ENCODE measurements around the gene CARNS1. TPM values are rescaled to one million over a fixed set of nuclear protein-coding genes. Genes with fewer than 3 reads are reported as not detected.

Gene CARNS1
- total RNA-seq, 1 experiment from 2014 or later: 0.13 TPM

GRCh38 chr11:67404515-67405195, 10.8 kb upstream of the CARNS1 start:
- Histone ChIP-seq H3K27me3 (replicated peaks; ENCODE audit: insufficient read depth, low read depth, low read length, poor library complexity) (no peaks in the 10 kb centered on the region), H3K4me1 (ENCODE audit: insufficient read depth, low read length, poor library complexity, severe bottlenecking) (peaks cover 15% of the 10 kb centered on the region), H3K9me3 (ENCODE audit: low read depth, low read length, poor library complexity, severe bottlenecking) (no peaks in the 10 kb centered on the region), H3K36me3 (ENCODE audit: insufficient read depth, low read length, poor library complexity, severe bottlenecking) (peaks cover 7% of the 10 kb centered on the region), H3K4me3 (ENCODE audit: low read depth, low read length, poor library complexity, severe bottlenecking) (no peak overlapping the region), H3K27ac (ENCODE audit: low read depth, low read length, poor library complexity, severe bottlenecking) (no peak overlapping the region)
- intact Hi-C loops (cut with micrococcal nuclease; ENCODE audit: unreplicated experiment): no loop called here
- no TSS peak for BruUV-seq (replicated peaks)
- no peak for DNase-seq (ENCODE audit: low spot score)
- ChIA-PET CTCF (no interaction called here), POLR2A (ENCODE audit: low non-redundant PET) (no interaction called here)
- TF ChIP-seq CTCF (conservative IDR thresholded peaks at IDR 0.05; ENCODE audit: low read depth, low read length) (no peak), EZH2 (IDR thresholded peaks at IDR 0.05; ENCODE audit: borderline replicate concordance, low read depth, low read length, poor library complexity, severe bottlenecking) (no peak)

GRCh38 chr11:67405196-67405567, 10.3 kb upstream of the CARNS1 start:
- Histone ChIP-seq H3K27ac (ENCODE audit: low read depth, low read length, poor library complexity, severe bottlenecking) (no peak overlapping the region), H3K9me3 (ENCODE audit: low read depth, low read length, poor library complexity, severe bottlenecking) (no peaks in the 10 kb centered on the region), H3K27me3 (replicated peaks; ENCODE audit: insufficient read depth, low read depth, low read length, poor library complexity) (no peaks in the 10 kb centered on the region), H3K4me3 (ENCODE audit: low read depth, low read length, poor library complexity, severe bottlenecking) (no peak overlapping the region), H3K36me3 (ENCODE audit: insufficient read depth, low read length, poor library complexity, severe bottlenecking) (peaks cover 4% of the 10 kb centered on the region), H3K4me1 (ENCODE audit: insufficient read depth, low read length, poor library complexity, severe bottlenecking) (peaks cover 13% of the 10 kb centered on the region)
- BruUV-seq (replicated peaks): no TSS peak
- TF ChIP-seq CTCF (conservative IDR thresholded peaks at IDR 0.05; ENCODE audit: low read depth, low read length) (no peak), EZH2 (IDR thresholded peaks at IDR 0.05; ENCODE audit: borderline replicate concordance, low read depth, low read length, poor library complexity, severe bottlenecking) (no peak)
- POLR2A ChIA-PET (ENCODE audit: low non-redundant PET): no interaction called here
- intact Hi-C loops (cut with micrococcal nuclease; ENCODE audit: unreplicated experiment): no loop called here
- no peak for DNase-seq (ENCODE audit: low spot score)
- CTCF ChIA-PET: no interaction called here

- no peak for DNase-seq (ENCODE audit: low spot score)
- no peak overlapping the region for H3K4me3 ChIP-seq (ENCODE audit: low read depth, low read length, poor library complexity, severe bottlenecking)
- intact Hi-C loops (cut with micrococcal nuclease; ENCODE audit: unreplicated experiment): no loop called here
- TF ChIP-seq CTCF (conservative IDR thresholded peaks at IDR 0.05; ENCODE audit: low read depth, low read length) (no peak), EZH2 (IDR thresholded peaks at IDR 0.05; ENCODE audit: borderline replicate concordance, low read depth, low read length, poor library complexity, severe bottlenecking) (no peak)
- CTCF ChIA-PET: no interaction called here
- H3K9me3 ChIP-seq (ENCODE audit: low read depth, low read length, poor library complexity, severe bottlenecking): no peaks in the 10 kb centered on the region
- peaks cover 6% of the 10 kb centered on the region for H3K4me1 ChIP-seq (ENCODE audit: insufficient read depth, low read length, poor library complexity, severe bottlenecking)
- no peaks in the 10 kb centered on the region for H3K36me3 ChIP-seq (ENCODE audit: insufficient read depth, low read length, poor library complexity, severe bottlenecking)
- H3K27ac ChIP-seq (ENCODE audit: low read depth, low read length, poor library complexity, severe bottlenecking): no peak overlapping the region
- H3K27me3 ChIP-seq (replicated peaks; ENCODE audit: insufficient read depth, low read depth, low read length, poor library complexity): no peaks in the 10 kb centered on the region
- POLR2A ChIA-PET (ENCODE audit: low non-redundant PET): no interaction called here
- no TSS peak for BruUV-seq (replicated peaks)
Measured at GRCh38 chr11:67405688-67406339, 9.7 kb upstream of the CARNS1 start.

All from A673 (cell line).